DMS153 treated with DMSO at 0.1 percent for 48 hours (cell line): Measurements from ENCODE around the gene CCT6A.
"Not testable (repeated sequence)": the region's sequence is repeated elsewhere in the genome, so short reads cannot be mapped to it uniquely, and the experiment has no call there.

ENCODE experiments used
- DNase-seq: peaks from one replicate; lab custom pipeline; 2025; ENCODE audit not compliant: unreplicated experiment; lab: John Stamatoyannopoulos, UW

CCT6A gene, protein sequence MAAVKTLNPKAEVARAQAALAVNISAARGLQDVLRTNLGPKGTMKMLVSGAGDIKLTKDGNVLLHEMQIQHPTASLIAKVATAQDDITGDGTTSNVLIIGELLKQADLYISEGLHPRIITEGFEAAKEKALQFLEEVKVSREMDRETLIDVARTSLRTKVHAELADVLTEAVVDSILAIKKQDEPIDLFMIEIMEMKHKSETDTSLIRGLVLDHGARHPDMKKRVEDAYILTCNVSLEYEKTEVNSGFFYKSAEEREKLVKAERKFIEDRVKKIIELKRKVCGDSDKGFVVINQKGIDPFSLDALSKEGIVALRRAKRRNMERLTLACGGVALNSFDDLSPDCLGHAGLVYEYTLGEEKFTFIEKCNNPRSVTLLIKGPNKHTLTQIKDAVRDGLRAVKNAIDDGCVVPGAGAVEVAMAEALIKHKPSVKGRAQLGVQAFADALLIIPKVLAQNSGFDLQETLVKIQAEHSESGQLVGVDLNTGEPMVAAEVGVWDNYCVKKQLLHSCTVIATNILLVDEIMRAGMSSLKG

DNA sequence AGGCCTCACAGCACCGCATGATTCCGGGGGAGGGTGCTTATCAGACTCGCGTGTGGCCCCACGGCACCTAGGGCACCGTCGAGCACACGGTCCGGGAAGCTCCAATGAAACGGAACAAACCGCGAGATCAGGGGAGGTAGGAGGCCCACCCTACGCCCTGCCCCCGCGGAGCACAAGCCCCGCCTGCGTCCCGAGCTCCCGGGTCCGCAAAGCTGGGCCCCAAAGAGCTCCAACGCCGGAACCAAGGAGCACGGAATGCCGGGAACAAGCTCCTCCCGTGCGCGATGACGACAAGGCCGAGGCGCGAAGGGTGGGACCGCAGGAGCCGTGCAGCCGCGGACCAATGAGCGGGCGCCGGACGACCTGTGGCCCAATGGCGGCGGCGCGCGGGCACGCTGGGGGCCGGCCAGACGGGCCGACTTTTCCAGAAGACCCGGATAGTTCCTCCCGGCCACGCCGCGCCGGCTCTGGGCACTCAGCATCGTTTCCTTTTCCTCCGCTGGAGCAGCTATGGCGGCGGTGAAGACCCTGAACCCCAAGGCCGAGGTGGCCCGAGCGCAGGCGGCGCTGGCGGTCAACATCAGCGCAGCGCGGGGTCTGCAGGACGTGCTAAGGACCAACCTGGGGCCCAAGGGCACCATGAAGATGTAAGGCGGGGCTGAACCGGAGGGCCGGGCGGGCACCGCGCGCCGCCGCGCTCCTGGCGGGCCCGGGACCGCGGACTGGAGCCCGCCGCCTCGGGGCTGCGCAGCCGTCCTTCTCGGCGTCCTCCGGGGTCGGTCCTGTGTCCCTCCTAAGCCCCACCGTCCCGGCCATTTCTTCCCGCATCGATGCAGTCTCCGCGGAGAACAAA is at the start of gene CCT6A, which contains the start of gene PSPH:
CCT6A (plus strand) TSS at position 427 of the 853 bp plus-strand sequence; CDS start at position 511, 84 bp downstream.
PSPH (minus strand) TSS at position 106 of the 853 bp plus-strand sequence. CDS start 30,232 bp downstream, outside the sequence.
- DNase-seq: peak; percentile 94

DNA sequence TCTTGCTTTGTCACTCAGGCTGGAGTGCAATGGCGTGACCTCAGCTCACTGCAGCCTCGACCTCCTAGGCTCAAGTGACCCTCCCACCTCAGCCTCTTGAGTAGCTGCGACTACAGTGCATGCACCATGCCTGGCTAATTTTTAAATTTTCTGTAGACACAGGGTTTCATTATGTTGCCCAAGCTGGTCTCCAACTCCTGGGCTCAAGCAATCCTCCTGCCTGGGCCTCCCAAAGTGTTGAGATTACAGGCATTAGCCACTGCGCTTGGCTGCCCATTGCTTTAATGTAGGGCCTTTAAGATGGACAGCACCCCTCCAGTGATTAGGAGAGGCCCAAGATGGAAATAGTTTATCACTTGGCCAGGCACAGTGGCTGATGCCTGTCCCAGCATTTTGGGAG is 47.8 kb upstream of the CCT6A start:
- no peak for DNase-seq

DNA sequence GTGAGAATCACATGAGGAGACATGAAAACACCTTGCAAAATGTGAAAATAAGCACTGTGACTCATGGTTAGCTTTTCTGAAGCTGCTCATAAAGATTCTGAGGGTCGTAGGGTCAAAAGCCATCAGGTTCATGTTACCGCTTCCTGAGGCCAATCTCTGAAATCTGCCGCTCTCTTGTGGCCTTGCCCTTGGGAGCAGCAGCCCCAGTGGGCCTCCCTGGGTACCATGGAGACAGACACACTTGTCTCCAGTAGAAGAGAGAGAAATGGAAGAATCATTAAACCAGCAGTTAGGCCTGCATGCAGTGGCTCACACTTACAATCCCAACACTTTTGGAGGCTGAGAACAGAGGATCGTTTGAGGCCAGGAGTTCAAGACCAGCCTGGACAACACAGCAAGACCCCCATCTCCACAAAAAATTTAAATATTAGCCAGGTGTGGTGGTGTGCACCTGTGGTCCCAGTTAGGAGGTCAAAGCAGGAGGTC is 44.4 kb upstream of the CCT6A start:
- no peak for DNase-seq

DNA sequence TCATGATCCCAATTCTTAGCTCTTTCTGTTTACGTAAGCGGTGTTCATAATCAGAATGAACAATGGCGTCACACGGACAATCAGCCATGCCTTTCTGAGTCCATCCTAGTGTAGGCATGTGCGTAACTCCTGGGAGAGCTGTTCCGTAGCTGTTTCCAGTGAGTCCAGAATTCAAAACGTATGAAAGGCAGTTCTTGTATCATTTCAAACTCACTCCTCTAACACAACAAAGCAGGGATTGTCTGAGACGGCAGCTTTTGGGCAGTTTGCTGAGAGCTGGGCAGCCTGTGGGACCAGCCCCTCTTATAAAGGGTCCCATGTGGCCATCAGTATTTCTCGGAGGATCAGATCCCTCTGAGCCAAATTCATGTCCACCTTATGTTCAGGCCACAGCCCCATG is 43.7 kb upstream of the CCT6A start:
- DNase-seq: no peak

DNA sequence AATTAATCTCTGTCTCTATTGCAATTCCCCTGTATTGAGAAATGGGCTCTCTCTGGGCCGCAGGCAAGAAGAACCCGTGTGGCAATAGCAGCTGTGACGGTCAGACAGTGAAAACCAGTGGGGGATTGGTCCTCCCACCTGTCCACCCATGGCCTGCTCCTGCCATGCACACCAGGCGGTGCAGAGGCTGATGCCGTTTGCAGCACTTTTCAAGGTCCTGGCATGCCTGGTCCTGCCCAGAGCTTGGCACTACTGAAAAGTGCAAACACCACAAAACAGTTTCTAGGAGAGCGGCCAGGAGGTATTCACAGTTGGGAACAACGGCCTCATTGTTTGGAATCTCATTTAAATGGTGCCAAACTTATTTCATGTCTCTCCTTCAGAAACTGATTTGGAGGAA is 41.9 kb upstream of the CCT6A start:
- peak; percentile 68 for DNase-seq

DNA sequence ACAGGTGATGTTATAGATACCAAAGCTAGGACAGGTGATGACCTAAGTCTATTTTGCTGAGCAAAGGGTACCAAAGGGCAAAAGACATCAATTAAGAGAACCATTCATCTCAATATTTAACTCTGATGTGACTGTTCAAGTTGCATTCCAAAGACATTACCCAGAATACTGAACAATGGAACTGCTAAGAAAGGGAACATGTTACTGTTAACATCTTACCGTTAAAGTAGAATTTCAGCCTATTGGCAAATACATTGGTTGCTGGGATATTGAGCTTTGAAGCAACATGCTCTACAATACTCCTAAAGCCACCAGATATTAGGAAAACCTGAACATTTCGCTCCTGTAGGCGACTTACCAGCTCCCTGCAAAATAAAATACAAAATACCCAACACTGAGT is 34.5 kb upstream of the CCT6A start:
- not testable (repeated sequence) for DNase-seq

DNA sequence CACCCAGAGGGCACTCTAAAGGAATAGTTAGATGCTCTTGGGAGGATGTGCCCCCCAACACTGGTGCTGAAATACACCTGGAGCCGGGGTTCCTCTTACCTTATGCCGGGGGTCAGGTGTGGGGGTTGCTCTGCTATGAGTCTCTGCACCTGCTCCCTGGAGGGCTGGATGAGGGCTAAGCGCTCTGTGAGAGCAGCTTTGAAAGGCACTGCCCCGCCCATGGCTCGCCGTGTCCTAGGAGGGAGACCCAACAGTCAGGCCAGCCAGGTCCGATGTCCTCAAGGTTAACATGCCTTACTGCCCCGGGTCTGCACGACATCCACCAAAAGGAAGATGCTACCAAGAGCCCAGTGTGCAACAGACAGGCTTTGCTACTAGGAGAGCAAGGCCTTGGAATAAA is 32.1 kb upstream of the CCT6A start:
- DNase-seq: no peak

DNA sequence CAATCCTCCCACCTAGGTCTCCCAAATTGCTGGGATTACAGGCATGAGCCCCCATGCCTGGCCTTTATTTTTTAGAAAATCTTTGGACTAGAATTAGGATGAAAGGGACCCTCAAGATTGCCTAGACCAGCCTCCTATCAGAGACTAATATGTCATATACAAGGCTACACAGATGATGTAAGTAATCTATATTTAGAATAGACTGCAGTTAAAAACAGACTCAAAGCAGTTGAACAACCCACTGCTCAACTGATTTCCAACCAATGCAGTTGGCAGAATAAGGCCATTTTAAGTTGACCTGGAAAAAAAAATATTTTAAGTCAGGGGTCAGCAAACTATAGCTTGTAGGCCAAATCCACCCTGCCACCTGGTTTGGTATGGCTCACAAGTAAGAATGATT is 28.1 kb upstream of the CCT6A start:
- no peak for DNase-seq

DNA sequence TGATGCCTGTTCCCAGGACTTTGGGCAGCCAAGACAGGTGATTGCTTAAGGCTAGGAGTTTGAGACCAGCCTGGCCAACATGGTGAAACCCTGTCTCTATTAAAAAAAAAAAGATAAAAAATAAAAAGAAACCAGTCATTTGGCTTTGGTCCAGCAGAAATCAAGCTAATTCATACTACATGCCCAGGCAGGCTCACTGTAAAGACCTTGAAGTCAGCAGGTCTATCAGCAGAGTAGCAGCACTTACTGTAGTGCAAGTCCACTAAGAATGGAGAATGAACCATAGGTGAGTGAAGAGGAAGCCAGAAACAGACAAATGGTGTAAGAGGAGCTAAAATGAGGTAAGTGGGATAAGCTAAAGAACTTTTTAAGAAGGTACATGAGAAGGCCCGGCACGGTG is 25.0 kb upstream of the CCT6A start:
- no peak for DNase-seq

DNA sequence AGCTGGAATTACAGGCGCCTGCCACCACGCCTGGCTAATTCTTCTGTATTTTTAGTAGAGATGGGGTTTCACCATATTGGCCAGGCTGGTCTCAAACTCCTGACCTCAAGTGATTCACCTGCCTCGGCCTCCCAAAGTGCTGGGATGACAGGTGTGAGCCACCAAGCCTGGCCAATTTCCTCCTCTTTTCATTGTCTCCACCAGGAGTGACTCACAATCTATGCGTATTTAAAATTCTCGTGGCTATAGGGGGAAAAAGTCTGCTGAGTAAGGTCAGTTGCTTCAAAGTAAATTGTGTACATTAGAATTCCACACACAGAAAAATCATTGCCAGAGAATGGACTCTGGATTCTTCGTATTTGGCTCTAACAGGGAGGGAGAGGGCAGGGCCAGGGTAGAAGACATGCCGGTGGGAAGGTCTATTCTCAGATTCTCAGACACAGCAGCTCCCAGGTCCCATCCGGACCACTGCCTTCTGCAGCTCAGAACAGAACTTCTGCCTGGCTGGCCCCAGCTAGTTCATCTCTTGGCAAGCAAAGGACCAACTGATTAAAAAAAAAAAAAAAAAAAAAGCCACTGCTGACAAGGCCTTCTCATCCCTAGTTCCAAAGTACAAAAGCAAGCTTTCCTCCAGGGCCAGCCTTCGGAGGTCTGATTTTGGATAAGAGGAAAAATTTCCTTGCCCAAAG is 22.5 kb upstream of the CCT6A start:
- DNase-seq: no peak

DNA sequence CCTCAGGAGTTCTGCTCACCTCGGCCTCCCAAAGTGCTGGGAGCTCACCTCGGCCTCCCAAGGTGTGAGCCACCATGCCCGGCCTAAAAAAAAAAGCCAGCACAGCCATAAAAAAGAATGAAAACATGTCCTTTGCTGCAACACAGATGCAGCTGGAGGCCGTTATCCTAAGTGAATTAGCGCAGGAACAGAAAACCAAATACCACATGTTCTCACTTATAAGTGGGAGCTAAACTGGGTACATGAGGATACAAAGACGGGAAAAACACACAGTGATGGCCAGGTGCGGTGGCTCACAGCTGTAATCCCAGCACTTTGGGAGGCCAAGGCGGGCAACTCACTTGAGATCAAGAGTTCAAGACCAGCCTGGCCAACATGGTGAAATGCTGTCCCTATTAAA is 21.2 kb upstream of the CCT6A start:
- no peak for DNase-seq

DNA sequence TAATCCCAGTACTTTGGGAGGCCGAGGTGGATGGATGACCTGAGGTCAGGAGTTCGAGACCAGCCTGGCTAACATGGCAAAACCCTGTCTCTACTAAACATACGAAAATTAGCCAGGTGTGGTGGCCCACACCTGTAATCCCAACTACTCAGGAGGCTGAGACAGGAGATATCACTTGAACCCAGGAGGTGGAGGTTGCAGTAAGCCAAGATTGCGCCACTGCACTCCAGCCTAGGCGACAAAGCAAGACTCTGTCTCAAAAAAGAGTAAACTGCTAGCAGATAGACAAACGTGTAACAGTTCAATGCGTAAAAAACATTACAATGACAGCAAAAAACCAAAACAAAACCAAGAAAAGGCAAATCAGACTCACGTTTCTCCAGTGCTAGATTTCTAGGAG is 20.0 kb upstream of the CCT6A start:
- DNase-seq: not testable (repeated sequence)

DNA sequence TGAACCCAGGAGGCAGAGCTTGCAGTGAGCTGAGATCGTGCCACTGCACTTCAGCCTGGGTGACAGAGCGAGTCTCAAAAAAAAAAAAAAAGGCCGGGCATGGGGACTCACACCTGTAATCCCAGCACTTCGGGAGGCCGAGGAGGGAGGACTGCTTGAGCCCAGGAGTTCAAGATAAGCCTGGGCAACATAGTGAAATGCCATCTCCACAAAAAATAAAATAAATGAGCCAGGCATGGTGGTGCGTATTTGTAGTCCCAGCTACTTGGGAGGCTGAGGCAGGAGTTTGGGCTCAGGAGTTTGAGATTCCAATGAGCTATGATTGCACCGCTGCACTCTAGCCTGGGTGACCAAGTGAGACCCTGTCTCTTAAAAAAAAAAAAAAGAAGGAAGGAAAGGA is 19.0 kb upstream of the CCT6A start:
- DNase-seq: not testable (repeated sequence)

DNA sequence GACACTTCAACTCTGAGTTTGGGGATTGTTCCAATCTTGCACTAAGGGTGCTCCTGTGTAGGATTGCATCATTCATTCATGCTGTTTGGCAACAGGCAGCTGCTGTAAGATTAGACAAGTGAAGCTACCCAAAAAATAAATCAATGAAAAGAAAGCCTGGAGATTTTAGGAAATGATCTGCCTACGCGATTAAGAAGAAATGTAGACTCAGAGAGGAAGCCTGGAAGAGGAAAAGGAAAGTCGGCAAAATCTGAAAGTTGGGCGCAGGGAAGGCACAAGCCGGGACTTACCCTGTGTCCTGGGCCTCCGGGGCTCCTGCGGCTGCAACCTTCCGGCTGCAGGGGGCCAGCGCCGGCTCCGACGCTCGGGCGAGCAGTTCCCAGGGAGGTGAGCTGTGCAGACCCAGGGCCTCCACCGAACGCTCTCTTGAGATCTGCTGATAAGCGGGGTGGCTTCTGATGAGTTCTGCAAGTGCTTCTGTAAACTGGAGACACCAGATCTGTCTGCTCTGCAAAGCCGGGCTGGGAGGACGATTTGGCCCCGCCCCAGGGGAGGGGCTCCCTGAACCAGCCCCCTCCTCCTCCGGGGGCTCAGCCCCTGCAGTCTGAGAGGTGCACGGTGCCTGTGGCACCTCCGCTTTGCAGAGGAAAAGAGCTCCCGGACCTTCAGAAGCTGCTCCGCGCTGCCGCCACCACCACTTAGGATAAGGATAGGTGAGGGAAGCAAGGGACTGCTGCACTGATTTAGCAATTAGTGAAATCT is 17.7 kb upstream of the CCT6A start:
- peak; percentile 79 for DNase-seq

DNA sequence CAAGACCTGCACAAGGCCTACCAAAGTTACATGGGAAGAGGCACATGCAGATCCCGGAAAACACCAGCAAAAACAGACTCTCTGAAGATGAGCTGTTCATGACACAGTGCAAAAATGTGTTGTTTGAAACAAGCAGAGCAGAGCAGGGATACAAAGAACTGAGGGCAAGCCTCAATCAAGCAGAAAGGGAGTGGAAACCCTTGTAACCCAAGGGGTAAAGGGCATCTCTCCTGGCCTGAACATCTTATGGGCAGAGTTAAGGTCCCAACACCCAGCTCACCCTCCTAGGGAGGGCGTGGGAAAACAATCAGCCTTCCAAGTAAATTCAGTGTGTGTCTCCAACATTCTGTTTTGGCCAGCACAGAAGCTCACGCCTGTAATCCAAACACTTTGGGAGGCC is 10.8 kb upstream of the CCT6A start:
- no peak for DNase-seq

DNA sequence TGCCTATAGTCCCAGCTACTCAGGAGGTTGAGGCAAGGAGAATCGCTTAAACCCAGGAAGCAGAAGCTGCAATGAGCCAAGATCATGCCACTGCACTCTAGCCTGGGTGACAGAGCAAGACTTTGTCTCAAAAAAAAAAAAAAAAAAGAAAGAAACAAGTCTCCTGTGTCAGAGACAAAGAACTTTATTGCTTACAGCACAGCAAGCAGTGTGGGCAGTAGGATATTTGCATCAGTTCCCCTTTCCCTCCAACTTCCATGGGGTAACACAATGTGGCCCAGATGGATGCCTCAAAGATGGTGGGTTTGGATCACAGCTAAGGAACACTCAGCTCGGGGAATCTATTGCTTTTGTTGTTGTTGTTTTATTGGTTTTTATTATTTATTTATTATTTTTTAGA is 5.8 kb upstream of the CCT6A start:
- not testable (repeated sequence) for DNase-seq

DNA sequence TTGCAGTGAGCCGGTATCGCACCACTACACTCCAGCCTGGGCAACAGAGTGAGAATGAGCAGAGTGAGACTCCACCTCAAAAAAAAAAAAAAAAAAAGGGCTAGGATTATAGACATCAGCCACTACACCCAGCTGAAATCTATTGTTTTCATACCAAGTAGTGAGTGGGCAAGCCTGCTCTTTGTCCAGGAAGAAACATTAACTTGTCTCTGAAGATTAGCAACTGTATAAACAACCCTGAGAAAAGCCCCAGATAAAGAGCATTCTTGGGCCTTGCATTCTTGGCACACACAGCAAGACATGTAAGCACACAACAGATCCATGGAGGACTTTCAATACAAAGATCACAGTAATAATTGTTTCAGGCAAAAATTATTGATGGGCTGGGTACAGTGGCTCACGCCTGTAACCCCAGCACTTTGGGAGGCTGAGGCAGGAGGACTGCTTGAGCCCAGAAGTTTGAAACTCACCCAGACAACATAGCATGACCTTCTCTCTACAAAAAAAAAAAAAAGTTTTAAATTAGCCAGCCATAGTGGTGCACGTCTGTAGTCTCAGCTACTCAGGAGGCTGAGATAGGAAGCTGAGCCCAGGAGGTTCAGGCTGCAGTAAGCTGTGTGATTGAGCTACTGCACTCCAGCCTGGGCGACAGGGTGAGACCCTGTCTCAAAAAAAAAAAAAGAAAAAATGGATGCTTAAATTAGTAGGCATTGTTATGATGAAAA is 4.7 kb upstream of the CCT6A start:
- no peak for DNase-seq

DNA sequence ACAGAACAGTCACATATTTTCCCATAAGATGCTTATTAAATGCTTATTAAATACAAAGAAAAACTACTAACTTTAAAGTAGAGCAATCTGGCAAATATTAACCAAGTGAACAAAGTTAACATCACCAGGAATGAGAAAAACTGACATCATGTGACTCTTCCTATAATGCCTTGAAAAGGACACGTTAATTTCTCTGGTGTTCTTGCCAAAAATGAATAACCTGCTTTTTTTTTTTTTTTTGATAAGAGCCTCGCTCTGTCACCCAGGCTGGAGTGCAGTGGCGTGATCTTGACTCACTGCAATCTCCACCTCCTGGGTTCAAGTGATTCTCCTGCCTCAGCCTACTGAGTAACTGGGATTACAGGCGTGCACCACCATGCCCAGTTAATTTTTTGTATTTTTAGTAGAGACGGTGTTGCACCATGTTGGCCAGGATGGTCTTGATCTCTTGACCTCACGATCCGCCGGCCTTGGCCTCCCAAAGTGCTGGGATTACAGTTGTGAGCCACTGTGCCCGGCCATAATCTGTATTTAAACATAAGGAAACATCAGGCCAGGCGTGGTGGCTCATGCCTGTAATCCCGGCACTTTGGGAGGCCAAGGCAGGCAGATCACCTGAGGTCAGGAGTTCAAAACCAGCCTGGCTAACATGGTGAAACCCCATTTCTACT is 4.0 kb upstream of the CCT6A start:
- not testable (repeated sequence) for DNase-seq

DNA sequence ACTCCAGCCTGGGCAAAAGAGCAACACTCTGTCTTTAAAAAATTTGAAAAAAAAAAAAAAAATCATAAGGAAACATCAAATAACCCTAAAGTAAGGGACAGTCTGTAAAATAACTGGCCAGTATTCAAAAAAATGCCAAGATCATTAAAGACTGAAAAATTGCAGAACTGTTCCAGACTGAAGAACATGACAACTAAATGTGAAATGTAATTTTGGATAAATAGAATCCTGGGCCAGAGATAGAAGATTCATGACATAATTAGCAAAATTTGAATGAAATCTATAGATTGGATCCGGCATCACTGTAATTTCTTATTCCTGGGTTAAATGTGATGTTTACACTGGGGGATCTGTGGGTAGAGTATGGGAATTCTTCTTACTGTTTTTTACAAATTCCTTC is 3.3 kb upstream of the CCT6A start:
- no peak for DNase-seq
